GM18520 (cell line): ENCODE measurements around the gene OR13C8.
"Not testable (repeated sequence)": the region's sequence is repeated elsewhere in the genome, so short reads cannot be mapped to it uniquely, and the experiment has no call there.

Experiments used
- ATAC-seq: cut with Tn5 transposase; IDR thresholded peaks from one replicate; pipeline ENCODE4 v1.9.1; 2021; ENCODE audit not compliant: unreplicated experiment

OR13C8 gene, protein sequence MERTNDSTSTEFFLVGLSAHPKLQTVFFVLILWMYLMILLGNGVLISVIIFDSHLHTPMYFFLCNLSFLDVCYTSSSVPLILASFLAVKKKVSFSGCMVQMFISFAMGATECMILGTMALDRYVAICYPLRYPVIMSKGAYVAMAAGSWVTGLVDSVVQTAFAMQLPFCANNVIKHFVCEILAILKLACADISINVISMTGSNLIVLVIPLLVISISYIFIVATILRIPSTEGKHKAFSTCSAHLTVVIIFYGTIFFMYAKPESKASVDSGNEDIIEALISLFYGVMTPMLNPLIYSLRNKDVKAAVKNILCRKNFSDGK

DNA sequence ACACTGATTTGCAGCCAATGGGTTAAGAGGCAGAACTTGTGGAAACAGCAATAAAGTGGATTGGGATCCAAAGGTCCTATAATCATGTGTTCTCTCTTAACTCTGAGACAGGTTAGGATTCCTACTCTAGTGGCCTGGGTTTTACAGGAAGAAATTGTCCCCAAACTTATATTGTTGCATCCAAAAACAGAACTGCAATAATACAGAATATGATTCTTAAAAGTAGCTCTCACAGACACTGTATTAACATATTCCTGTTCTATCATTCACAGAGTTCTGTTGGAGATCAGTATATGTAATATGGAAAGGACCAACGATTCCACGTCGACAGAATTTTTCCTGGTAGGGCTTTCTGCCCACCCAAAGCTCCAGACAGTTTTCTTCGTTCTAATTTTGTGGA is at the start of gene OR13C8:
OR13C8 (plus strand) TSS at position 301 of the 400 bp plus-strand sequence; CDS start at position 301, 0 bp downstream.
- ATAC-seq = no peak

DNA sequence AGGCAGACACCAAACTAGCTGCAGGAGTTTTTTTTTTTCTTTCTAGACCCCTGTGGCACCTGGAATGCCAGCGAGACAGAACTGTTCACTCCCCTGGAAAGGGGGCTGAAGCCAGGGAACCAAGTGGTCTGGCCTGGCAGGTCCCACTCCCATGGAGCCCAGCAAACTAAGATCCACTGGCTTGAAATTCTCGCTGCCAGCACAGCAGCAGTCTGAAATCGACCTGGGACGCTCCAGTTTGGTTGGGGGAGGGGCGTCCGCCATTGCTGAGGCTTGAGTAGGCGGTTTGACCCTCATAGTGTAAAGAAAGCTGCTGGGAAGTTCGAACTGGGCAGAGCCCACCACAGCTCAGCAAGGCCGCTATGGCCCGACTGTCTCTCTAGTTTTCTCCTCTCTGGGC is 48.7 kb upstream of the OR13C8 start:
- ATAC-seq = not testable (repeated sequence)

DNA sequence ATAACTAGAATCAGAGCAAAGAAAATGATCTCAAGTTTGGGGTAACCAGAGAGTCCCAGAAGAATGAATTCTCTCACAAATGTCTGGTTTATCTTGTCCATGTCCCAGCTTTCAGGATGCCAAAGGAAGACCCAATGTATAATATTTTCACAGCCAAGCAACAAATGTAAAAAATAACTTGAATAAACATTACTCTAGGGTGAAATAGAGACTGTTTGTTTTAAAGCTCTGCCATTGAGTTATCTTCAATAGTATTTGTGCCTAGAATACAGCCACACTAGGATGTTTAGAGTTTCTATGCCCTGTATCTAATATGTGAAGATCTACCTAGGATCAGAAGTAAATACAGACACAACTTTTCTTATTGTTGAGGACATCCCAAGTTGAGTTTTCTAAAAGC is 41.9 kb upstream of the OR13C8 start, which contains the start of gene OR13C4:
OR13C4 (minus strand) TSS at position 101 of the 400 bp plus-strand sequence; CDS start at position 101, 0 bp downstream.
- ATAC-seq = no peak

DNA sequence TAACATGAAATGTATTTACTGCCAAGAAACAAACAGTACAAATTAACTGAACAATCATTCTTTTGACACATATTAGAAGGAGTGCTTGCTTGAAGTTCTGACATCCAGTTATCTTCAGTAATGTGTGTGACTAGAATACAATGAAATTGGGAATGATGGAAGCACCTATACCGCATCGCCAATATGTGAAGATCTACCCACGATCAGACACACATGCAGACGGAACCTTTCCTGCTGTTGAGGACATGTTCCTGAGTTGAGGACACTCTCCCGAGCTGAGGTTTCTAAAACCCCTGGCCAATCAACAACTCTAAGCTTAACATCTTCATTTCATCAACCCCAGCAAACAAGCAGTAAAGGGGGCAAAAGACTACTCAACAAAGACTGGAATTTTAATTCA is 32.2 kb upstream of the OR13C8 start, which contains the start of gene OR13C3:
OR13C3 (minus strand) TSS at position 101 of the 400 bp plus-strand sequence. CDS start 133 bp downstream, outside the sequence.
- ATAC-seq = no peak

DNA sequence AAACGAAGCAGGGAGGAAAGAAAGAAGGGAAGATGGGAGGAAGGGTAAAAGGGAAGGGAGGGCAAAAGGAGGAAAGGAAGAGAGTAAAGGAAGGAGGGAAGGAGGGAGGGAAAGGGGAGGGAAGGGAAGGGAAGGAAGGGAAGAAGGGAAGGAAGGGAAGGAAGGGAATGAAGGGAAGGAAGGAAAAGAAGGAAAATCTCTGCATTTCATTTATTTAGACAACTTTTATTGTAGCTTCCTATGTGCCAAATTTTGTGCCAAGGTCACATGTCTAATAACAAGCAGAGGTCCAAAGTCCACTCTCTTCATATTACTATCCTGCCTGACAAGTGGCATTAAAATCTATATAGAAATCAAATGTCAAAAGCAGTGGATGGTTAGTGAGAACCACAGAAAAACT is 29.7 kb upstream of the OR13C8 start:
- no peak for ATAC-seq

DNA sequence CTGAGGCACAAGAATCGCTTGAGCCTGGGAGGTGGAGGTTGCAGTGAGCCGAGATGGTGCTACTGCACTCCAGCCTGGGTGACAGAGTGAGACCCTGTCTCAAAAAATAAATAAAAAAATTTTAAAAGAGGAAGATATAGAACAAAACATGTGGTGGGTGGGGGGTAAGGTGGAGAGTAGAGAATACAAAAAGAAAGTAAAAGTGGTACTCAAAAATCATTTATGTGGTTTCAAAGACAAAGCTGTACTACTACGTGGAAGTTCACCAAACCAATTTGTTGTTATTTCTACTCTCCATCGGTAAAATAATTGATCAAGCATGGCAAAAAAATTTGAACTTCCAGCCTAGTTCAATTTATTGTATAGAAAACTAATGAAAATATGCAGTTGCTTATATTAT is 24.3 kb upstream of the OR13C8 start:
- no peak for ATAC-seq

DNA sequence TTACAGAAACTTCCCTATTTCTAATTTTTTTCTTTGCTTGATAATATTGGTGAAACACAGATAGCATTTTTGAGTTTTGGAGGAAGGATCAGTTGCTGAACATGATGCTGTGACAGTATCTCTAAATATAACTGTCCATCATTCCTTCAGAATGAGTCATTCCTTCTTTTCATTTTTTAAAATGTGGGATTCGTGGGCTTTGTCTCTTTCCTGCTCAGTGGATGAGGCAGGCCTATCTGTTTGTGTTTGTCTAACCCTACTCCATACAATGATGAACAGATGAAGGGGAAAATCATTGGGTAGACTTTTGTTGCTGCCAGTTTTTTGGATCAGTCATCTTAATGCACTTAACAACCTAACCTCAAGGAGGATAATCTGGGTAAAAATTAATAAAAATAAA is 15.7 kb upstream of the OR13C8 start:
- no peak for ATAC-seq

DNA sequence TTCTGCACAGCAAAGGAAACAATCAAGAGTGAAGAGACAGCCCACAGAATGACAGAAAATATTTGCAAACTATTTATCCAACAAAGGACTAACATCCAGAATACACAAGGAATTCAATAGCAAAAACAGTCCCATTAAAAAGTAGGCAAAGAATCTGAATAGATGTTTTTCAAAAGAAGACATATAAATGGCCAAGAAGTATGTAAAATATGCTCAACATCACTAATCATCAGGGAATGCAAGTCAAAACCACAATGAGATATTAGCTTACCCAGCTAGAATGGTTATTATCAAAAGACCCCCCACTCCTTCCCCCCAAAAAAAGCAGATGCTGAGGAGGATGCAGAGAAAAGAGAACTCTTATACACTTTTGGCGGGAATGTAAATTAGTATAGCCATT is 13.4 kb upstream of the OR13C8 start:
- ATAC-seq = no peak

DNA sequence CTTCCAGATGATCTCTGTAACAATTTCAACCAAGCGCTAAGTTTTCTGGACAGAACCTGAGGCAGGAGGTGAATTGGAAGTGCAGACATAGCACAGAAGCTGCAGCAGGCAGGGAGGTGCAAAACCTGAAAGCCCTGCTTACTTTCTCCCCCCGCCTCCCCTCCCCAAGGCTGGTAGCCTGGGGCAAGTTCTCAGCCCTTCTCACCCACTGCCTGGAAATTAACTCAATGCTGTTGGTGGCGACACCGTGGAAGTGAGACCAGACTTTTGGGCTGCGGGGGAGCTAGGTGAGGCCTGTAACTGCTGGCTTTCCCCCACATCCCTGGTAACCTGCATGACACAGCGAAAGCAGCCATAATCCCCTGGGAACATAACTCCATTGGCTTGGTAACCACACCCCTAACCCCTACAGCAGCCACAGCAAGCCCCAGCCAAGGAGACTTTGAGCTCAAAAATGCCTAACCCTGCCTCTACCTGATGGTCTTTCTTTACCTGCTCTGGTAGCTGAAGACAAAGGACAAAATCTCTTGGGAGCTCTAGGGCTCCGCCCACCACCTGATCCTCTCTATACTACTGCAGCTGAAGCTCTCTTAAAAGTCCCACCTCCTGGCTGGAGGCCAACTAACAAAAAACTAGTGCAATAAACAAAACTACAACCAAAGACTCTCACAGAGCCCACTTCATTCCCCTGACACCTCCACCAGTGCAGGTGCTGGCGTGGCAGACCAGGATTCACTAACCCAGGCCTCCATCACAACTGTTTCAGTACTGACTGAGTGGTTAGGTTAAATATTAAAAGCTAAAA is 11.9 kb upstream of the OR13C8 start:
- no peak for ATAC-seq

DNA sequence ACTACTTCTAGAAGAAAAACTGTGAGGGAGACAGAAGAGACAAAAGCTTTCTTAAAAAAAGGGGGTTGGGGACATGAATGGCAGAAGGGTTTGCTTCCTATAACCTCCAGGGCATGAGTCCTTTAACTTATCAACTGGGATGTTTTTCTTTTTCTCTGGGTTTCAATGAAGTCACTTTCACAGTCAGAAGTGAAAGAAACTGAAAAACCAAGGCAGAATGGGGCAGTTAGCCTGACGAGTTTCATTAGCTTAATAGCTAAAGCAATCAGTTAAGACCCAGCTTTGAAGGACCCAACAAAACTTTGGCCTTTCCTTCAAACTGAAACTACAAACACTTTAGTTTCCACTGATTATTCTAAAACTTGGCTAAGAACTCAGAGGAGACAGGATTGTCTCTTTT is 4.6 kb upstream of the OR13C8 start:
- ATAC-seq = no peak

DNA sequence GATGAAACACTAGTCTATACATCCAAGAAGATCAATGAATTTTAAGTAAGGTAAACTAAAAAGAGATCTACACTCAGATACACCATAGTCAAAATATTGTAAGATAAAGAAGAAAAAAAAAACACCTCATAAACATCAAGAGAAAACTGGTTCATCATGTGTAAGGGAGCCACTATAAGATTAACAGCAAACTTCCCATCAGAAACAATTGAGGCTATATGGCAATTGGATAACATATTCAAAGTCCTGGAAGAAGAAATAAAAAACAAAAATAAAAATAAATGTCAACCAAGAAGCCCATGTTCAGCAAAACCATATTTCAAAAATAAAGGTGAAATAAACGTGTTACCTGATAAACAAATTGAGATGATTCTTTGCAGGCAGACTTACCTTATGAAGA is 3.6 kb downstream of the OR13C8 start:
- no peak for ATAC-seq

DNA sequence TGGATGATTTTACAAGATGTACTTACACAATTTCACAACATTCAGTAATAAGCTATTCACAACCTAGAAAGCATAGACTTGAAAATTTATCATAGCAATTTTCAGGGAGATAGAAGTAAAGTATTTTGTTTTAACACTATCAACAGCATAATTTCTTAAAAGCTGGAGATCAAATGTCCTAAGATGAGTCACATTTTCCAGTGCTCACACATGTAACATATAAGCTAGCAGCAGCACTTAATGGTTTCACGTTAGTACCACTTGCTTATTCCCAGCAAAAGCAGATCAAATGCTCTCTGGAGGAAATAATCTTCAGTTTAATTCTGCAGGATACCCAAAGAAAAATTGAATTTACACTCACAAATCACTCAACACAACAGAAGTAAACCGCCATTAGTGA is 6.5 kb downstream of the OR13C8 start:
- ATAC-seq = no peak

DNA sequence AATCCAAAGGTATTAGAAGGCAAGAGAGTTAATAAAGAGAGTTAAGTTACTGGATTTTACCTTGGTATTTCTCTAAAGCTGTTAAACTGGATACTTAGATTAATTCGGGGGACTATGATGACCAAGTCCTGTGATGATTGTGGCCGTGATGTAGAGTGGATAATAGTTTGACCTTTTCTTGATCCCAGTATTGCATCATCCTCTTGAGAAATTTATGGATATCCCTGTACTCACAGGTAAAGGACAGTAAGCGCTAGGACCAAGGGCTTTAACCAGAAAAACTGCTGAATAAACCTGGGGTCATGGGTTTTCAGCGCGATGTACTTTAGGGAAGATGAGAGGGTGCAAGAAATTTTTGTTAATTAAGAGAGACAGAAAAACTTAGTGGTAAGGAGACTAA is 8.3 kb downstream of the OR13C8 start:
- ATAC-seq = no peak

DNA sequence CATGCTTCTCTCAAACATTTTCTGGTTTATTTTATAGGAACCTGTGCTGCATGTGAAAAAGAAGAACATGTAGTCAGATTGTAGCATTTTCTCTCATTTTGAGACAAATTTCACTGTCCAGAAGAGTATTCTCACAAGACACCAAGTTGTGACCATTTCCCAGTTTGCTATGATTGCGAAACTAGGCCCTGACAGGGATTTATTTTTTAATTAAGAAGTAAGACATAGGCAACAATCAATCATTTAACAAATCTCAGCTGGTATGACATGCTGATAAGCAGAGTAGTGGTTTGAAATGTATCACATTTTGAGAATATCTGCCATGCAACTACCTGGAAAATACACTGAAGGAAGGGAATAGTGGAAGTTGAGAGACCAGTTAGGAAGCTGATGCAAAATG is 11.6 kb downstream of the OR13C8 start:
- no peak for ATAC-seq

DNA sequence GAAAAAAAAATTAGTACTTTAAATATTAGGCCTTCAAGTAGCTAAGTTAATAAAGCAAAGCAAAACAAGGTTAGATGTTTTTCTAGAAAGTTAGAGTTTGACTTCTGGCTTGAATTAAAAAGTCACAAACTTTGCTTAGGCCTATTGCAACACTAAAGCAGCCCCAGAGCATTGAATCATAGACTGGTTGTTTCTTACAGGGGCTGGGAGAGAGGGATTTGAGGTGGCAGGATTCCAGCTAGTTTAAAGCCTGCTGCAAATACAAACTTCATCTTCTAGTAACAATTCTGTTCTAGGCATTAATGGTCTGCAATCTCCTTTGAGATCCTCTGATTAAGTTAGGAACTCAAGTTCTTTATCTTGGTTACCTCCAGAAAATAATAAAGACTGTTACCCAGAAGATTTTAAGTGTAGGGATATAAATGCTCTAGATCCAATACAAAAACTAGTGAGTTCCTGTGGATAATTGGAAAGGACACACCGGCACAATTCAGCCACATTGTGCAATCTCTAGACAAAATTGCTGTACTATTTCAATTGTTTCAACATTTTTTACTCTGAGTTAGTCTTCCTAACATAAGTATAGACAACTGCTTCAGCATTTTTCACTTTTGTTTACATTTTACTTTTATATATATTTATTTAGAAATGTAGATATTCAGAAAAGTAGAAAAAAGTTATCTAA is 17.7 kb downstream of the OR13C8 start:
- no peak for ATAC-seq

DNA sequence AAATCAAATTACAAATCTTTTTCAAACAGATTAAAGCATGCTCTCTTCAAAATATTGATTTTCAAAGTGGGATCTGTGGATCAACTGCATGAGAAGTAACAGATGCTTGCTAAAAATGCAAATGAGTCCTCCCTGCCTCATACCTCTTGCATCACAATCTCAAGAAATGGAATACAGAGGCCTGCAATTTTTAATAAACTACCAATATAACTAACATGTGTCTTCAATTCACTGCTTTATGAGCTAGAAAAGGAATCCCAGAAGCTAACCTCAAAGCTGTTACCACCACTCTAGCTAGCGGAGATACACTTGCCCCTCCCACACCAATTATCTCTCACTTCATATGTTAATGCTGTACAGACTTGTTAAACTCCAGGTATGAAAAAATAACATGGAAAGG is 20.7 kb downstream of the OR13C8 start:
- ATAC-seq = no peak

DNA sequence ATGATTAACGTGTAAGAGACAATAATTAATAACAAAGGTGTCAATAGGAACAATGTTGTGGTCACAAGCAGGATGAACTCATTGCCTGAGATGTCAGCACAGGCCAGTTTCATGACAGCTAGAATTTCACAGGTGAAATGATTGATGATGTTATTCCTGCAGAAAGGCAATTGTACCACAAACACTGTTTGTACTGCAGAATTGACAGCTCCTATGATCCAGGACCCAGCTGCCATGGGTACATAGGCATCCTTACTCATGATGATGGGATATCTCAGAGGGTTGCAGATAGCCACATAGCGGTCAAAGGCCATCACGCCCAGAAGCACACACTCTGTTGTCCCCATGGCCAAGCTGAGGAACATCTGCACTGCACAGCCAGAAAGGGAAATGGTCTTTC is 29.8 kb downstream of the OR13C8 start:
- not testable (repeated sequence) for ATAC-seq

DNA sequence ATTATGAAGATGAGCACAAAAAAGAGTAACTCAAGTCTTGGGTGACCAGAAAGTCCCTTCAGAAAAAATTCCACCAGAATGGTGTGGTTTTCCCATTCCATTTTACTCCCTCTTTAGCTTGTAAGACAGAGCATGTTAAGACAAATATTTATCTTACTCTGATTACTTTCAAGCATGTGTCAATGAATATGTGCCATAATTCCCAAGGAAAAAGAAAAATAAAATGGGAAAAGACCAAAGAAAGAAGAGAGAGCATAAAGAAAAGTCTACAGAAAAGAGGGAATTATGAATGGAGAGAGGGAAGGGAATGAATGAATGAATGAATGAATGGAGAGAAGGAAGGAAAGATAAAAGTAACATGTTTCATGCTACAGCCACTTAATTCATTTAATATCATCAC is 30.3 kb downstream of the OR13C8 start, which contains the start of gene OR13C5:
OR13C5 (minus strand) TSS at position 101 of the 400 bp plus-strand sequence; CDS start at position 101, 0 bp downstream.
- ATAC-seq = not testable (repeated sequence)

DNA sequence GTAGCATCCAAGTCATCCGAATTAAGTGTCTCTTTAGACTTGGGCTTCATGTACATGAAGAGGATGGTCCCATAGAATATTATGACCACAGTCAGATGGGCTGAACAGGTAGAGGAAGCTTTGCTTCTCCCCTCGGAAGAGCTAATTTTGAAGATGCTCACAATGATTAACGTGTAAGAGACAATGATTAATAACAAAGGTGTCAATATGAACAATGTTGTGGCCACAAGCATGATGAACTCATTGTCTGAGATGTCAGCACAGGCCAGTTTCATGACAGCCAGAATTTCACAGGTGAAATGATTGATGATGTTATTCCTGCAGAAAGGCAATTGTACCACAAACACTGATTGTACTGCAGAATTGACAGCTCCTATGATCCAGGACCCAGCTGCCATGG is 35.8 kb downstream of the OR13C8 start:
- ATAC-seq = peak; percentile 66

DNA sequence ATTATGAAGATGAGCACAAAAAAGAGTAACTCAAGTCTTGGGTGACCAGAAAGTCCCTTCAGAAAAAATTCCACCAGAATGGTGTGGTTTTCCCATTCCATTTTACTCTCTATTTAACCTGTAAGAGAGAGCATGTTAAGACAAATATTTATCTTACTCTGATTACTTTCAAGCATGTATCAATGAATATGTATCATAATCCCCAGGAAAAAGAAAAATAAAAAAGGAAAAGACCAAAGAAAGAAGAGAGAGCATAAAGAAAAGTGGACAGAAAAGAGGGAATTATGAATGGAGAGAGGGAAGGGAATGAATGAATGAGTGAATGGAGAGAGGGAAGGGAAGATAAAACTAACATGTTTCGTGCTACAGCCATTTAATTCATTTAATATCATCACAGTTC is 36.6 kb downstream of the OR13C8 start, which contains the start of gene OR13C2:
OR13C2 (minus strand) TSS at position 101 of the 400 bp plus-strand sequence; CDS start at position 101, 0 bp downstream.
- ATAC-seq = not testable (repeated sequence)

DNA sequence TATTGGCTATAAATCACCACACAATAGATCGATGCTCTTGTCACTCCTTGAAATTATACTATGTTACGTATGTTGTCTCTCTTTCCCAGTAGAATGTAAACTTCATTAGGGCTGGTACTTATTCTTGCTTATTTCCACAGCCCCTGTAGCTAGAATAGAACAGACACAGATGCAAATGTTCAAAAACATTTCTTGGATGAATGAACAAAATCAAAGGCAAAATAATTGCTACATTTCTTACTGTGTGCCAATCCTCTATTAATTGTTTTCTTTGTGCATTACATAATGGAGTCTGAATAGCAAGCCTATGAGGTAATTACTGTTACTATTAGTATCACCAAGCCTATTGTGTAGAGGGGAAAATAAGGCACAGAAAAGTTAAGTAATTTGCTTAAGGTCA is 37.2 kb downstream of the OR13C8 start:
- ATAC-seq = no peak
